MCF 10A (cell line): ENCODE results near the gene PPP2R5E. TPM values are rescaled to one million over a fixed set of nuclear protein-coding genes. Genes with fewer than 3 reads are reported as not detected.

Experiments used
- BruUV-seq: library from RNA; stranded (reverse); fragments of 400-500 nt; replicated peaks from 2 replicates; lab custom pipeline; 2021; lab: Mats Ljungman, UMichigan
- CTCF ChIA-PET: fragments of 300-600 bp; sonication (Branson Sonifier 250); formaldehyde crosslinking; extraction: SDS; loops from one replicate; lab custom pipeline; 2021; ENCODE audit warnings: antibody characterized with exemption, inconsistent platforms; lab: Yijun Ruan, JAX
- POLR2A ChIA-PET: fragments of 300-600, 350-650 bp; sonication (Branson Sonifier 250); formaldehyde crosslinking; extraction: SDS; loops from one replicate; lab custom pipeline; 2020; ENCODE audit warnings: antibody characterized with exemption, inconsistent platforms; lab: Yijun Ruan, JAX
- DNase-seq: peaks from one replicate; pipeline ENCODE4 v3.0.0-alpha.2; 2018; ENCODE audit not compliant: unreplicated experiment
- H3K27ac Mint-ChIP-seq: one replicate; pipeline ENCODE4 v1.8.0; 2022; ENCODE audit warnings: mild to moderate bottlenecking, low read depth, mixed read lengths; ENCODE audit not compliant: unreplicated experiment
- H3K27me3 Mint-ChIP-seq: one replicate; pipeline ENCODE4 v1.8.0; 2022; ENCODE audit warnings: mixed read lengths; ENCODE audit not compliant: insufficient read depth, unreplicated experiment
- H3K36me3 Mint-ChIP-seq: one replicate; pipeline ENCODE4 v1.8.0; 2022; ENCODE audit warnings: mild to moderate bottlenecking, moderate library complexity, mixed read lengths; ENCODE audit not compliant: insufficient read depth, unreplicated experiment
- H3K4me1 Mint-ChIP-seq: one replicate; pipeline ENCODE4 v1.8.0; 2022; ENCODE audit warnings: mixed read lengths; ENCODE audit not compliant: insufficient read depth, unreplicated experiment
- H3K4me3 Mint-ChIP-seq: one replicate; pipeline ENCODE4 v1.8.0; 2022; ENCODE audit warnings: mild to moderate bottlenecking, moderate library complexity, mixed read lengths; ENCODE audit not compliant: unreplicated experiment
- H3K9me3 Mint-ChIP-seq: one replicate; pipeline ENCODE4 v1.8.0; 2022; ENCODE audit warnings: mixed read lengths; ENCODE audit not compliant: unreplicated experiment
- intact Hi-C: fragments of 100-400 bp; cut with micrococcal nuclease; formaldehyde crosslinking; loops from 2 replicates; pipeline ENCODE4 v1.14.1; 2022
- total RNA-seq: library from RNA; stranded (reverse); gene quantifications from 2 replicates; pipeline ENCODE4 v1.2.3, GENCODE V29; 2022
- TF ChIP-seq, protein P1 (sequence below): fragments of 200-600 bp; IDR thresholded peaks from one replicate; pipeline ENCODE4 v1.8.0; 2022; ENCODE audit warnings: antibody characterized with exemption, mild to moderate bottlenecking; ENCODE audit not compliant: unreplicated experiment

The PPP2R5E gene
- total RNA-seq, 1 experiment from 2014 or later: 49.7 TPM

DNA sequence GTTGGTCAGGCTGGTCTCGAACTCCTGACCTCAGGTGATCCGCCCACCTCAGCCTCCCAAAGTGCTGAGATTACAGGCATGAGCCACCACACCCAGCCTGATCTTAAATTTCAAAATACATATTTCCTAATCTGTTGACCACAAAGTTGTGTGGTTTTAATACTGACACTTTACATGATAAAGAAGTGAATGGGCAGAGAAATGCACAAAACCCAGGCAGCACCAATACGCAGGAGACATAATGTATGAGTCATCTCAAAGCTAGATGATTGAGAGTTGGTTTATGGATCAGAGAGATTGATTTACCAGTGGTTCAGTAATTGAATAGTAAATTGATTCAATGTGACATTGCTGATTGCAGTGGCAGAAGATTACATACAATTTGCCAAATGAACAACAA, 19.2 kb upstream of the PPP2R5E start:
- Mint-ChIP-seq H3K4me3 (no peak overlapping the region), H3K9me3 (no peaks in the 10 kb centered on the region), H3K27me3 (no peaks in the 10 kb centered on the region), H3K27ac (no peak overlapping the region), H3K4me1 (peaks cover 19% of the 10 kb centered on the region), H3K36me3 (peaks cover 5% of the 10 kb centered on the region)
- intact Hi-C loops: no loop called here
- peak; percentile 34 for DNase-seq
- TF ChIP-seq, protein P1, sequence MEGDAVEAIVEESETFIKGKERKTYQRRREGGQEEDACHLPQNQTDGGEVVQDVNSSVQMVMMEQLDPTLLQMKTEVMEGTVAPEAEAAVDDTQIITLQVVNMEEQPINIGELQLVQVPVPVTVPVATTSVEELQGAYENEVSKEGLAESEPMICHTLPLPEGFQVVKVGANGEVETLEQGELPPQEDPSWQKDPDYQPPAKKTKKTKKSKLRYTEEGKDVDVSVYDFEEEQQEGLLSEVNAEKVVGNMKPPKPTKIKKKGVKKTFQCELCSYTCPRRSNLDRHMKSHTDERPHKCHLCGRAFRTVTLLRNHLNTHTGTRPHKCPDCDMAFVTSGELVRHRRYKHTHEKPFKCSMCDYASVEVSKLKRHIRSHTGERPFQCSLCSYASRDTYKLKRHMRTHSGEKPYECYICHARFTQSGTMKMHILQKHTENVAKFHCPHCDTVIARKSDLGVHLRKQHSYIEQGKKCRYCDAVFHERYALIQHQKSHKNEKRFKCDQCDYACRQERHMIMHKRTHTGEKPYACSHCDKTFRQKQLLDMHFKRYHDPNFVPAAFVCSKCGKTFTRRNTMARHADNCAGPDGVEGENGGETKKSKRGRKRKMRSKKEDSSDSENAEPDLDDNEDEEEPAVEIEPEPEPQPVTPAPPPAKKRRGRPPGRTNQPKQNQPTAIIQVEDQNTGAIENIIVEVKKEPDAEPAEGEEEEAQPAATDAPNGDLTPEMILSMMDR: no peak
- POLR2A ChIA-PET: interaction anchor here (0.6 to 4.1 kb wide), 3 partner anchors 9 to 80 kb away, joined by 3 to 30 read pairs (median 5); partner anchors contain the start of gene PPP2R5E
- CTCF ChIA-PET: interaction anchor here (1.3 kb wide), 1 partner anchor 208 kb away, joined by 3 read pairs; no protein-coding TSS in a partner anchor
- BruUV-seq: no TSS peak

DNA sequence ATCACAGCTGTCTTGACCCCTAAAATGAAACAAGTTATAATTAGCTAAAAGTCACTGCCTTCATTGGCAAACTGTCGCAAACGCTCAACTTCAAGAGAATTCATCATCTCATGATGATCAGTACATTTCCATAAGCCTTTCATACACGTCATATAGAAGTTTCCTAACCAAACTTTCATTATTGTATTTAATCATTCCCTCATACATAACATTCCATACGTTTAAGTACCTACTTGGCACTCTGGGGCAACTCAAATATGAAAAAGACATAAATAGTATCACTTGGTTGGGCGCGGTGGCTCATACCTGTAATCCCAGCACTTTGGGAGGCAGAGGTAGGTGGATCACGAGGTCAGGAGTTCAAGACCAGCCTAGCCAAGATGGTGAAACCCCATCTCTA, 12.4 kb upstream of the PPP2R5E start:
- H3K36me3 Mint-ChIP-seq: peaks cover 11% of the 10 kb centered on the region
- H3K27ac Mint-ChIP-seq: no peak overlapping the region

DNA sequence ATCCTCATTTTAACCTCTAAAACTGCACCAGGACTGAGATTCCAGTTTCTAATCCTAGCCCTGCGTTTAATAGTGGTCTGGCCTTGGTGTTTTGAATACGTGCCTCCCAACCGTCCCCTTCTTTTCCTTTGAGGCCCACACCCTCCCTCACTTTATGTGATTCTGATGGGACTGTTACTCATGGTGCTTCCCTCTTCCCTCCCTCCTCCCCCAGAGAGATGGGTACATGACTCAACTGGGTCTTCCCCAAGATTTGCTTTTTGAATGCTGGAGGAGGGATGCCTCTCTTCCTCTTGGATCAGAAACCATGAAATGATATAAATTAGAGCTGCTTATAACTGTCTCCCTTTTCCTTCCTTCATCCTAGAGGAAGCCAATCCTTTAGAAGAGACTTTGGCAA, 8.2 kb upstream of the PPP2R5E start:
- no TSS peak for BruUV-seq
- POLR2A ChIA-PET: interaction anchor here (4.8 kb wide), 1 partner anchor 9 kb away, joined by 36 read pairs; the partner anchor contains the start of gene PPP2R5E

More for the DNA sequence above, 12.4 kb upstream of the PPP2R5E start:
- Mint-ChIP-seq H3K27me3 (no peaks in the 10 kb centered on the region), H3K9me3 (no peaks in the 10 kb centered on the region), H3K4me1 (peaks cover 6% of the 10 kb centered on the region), H3K4me3 (no peak overlapping the region)
- ChIA-PET CTCF (interaction anchor here (0.7 to 1.5 kb wide), 2 partner anchors 76 to 492 kb away, joined by 3 read pairs; no protein-coding TSS in a partner anchor), POLR2A (interaction anchor here (4.8 kb wide), 1 partner anchor 13 kb away, joined by 36 read pairs; the partner anchor contains the start of gene PPP2R5E)
- BruUV-seq: no TSS peak
- DNase-seq: no peak
- intact Hi-C loops: no loop called here
- TF ChIP-seq, protein P1: no peak

DNA sequence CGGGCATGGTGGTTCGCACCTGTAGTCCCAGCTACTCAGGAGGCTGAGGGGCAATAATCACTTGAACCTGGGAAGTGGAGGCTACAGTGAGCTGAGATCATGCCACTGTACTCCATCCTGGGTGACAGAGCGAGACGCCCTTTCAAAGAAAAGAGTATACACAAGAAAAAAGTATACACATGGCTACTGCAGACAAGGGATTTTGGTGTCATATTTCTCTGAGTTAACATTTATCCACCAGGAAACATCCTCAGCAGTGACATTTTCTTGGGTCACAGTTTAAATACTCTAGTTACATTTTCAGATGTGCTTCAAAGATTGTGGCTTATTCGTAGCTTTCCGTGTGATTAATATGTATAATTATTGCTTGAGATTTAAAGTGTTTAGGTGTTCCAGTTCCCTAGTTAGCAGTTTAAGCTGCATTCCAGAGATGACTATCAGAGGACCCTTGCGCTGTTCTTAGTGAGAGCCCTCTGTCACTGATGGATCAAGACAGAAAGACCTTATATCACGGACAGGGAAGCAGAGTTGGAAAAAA, 4.7 kb upstream of the PPP2R5E start:
- Mint-ChIP-seq H3K27me3 (no peaks in the 10 kb centered on the region), H3K27ac (no peak overlapping the region), H3K4me3 (no peak overlapping the region), H3K9me3 (no peaks in the 10 kb centered on the region), H3K36me3 (peaks cover 6% of the 10 kb centered on the region), H3K4me1 (peaks cover 19% of the 10 kb centered on the region)
- BruUV-seq: no TSS peak
- DNase-seq: no peak
- ChIA-PET CTCF (no interaction called here), POLR2A (no interaction called here)
- TF ChIP-seq, protein P1: no peak
- intact Hi-C loops: no loop called here

More for the DNA sequence above, 8.2 kb upstream of the PPP2R5E start:
- H3K9me3 Mint-ChIP-seq: no peaks in the 10 kb centered on the region
- H3K4me3 Mint-ChIP-seq: no peak overlapping the region
- no peaks in the 10 kb centered on the region for H3K27me3 Mint-ChIP-seq
- peaks cover 6% of the 10 kb centered on the region for H3K4me1 Mint-ChIP-seq
- CTCF ChIA-PET: no interaction called here
- no peak overlapping the region for H3K27ac Mint-ChIP-seq
- TF ChIP-seq, protein P1: no peak
- peak; percentile 43 for DNase-seq
- intact Hi-C loops: no loop called here
- peaks cover 6% of the 10 kb centered on the region for H3K36me3 Mint-ChIP-seq
